Coronary artery (tissue), 2 donors: Measurements from ENCODE around the gene RGSL1.
A peak's percentile ranks its signal among the peaks of the same experiment; 100 is the strongest.

Experiments
- DNase-seq: peaks from one replicate; pipeline ENCODE4 v3.0.0-alpha.2; 2017; ENCODE audit warnings: low spot score
- H3K27ac ChIP-seq, 2 donors: fragments of 200-600 bp; sonication (generic); one replicate each; pipeline ENCODE4 v1.5.1; 2016 to 2019
- H3K4me3 ChIP-seq: fragments of 200-600 bp; sonication (generic); 2 replicates; pipeline ENCODE4 v1.5.1; 2016; ENCODE audit warnings: mild to moderate bottlenecking, moderate library complexity
- TF ChIP-seq, protein P1 (sequence below): fragments of 200-600 bp; sonication (generic); IDR thresholded peaks from one replicate; pipeline ENCODE4 v1.5.1; 2019; ENCODE audit warnings: antibody characterized with exemption

RGSL1 gene

DNA sequence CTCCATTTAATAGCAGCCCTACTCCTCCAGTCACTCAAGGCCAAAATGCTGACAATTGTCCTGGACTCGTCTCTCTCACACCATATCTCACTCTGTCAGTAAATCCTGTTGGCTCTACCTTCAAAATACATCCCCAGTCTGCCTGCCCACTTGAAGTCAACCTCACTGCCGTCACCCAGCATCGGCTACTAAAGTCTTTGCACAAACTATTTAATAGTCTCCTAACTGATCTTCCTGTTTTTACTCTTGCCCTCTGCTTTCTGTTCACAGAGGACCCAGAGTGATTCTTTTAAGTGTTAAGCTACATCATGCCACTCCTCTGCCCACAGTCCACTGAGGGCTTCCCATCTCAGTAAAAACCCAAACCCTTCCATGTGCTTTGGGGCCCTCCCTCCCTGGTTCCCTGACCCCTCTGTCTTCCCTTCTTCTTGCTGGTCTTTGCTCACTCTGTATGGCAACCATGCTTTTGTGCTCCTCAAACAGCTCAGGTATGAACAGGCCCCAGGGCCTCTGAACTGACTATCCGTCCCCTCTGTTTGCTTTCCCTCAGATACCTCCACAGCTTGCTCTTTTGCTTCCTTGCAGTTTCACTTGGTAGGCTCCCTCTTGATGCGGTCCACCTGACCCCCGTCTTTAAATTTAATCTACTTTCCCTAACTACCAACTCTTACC lies 120.1 kb downstream of the RGSL1 start:
- TF ChIP-seq, protein P1, sequence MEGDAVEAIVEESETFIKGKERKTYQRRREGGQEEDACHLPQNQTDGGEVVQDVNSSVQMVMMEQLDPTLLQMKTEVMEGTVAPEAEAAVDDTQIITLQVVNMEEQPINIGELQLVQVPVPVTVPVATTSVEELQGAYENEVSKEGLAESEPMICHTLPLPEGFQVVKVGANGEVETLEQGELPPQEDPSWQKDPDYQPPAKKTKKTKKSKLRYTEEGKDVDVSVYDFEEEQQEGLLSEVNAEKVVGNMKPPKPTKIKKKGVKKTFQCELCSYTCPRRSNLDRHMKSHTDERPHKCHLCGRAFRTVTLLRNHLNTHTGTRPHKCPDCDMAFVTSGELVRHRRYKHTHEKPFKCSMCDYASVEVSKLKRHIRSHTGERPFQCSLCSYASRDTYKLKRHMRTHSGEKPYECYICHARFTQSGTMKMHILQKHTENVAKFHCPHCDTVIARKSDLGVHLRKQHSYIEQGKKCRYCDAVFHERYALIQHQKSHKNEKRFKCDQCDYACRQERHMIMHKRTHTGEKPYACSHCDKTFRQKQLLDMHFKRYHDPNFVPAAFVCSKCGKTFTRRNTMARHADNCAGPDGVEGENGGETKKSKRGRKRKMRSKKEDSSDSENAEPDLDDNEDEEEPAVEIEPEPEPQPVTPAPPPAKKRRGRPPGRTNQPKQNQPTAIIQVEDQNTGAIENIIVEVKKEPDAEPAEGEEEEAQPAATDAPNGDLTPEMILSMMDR, result no peak
- DNase-seq, result no peak

DNA sequence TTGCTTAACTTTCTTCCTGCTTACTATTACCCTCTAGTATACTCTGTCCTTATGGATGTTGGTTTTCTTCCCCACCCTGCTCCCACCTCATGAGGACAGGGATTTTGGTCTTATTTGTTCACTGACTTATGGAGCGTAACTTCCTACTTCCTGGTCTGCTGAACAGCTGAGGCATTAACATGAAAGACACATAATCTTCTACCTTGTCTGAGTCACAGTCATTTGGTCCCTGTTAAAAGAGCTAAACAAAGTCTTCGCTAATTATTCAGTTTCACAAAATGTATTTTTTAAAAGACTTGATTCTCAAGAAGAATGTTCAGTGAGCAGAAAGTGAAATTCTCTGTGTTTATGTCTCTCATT lies 120.6 kb downstream of the RGSL1 start:
- H3K27ac ChIP-seq, result no peak overlapping the region
- TF ChIP-seq, protein P1, result no peak
- DNase-seq, result no peak
- H3K4me3 ChIP-seq, result no peak overlapping the region

More for the DNA sequence above, 120.1 kb downstream of the RGSL1 start:
- Histone ChIP-seq H3K27ac (no peak overlapping the region), H3K4me3 (no peak overlapping the region)

DNA sequence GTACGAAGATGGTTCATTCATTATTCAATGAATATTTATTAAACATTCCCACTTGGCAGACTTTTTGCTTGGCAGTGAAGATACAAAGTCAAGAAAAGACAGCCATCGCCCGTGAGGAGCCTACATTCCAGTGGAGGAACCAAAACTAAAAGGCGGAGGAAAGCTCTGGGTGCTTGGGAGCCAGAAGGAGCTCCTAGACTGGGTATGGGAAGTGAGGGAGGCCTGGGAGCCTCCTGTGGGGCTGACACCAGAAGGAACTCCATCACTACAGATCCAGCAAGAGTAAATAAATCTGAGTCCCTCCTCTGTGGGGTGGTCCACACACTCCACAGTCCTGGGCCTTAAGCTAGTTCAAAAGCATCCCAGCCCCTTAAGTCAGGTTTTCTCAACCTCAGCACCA lies 124.2 kb downstream of the RGSL1 start:
- DNase-seq, result no peak
- Histone ChIP-seq H3K27ac (no peak overlapping the region), H3K4me3 (no peak overlapping the region)
- TF ChIP-seq, protein P1, result no peak

DNA sequence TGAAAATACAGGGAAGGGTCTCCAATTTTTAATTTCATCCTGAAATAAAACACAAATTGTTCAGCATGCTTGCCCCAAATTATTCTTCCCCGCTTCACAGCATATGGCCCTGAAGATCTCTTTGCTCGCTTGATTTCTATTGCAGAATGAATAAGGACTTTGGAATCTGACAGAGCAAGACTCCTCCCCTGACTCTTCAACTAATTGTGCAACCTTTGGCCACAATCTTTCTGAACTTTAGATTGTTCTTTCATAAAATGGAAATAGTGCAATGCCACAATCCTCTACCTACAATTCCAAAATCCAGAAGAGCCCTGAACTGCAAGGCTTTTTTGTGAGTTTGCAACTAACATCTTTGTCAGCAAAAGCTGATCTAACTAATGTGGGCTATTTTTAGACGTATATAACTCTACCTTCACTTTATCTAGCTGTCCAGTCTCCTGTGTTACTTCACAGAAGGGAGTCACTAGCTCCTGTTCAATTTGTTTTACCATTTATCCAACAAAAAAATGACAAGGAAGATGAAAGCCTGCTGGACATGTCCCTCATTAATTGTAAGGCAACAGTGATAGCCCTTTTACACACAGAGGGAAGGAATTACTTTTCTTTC lies 125.7 kb downstream of the RGSL1 start:
- Histone ChIP-seq H3K27ac (no peak overlapping the region), H3K4me3 (no peak overlapping the region)
- TF ChIP-seq, protein P1, result no peak
- DNase-seq, result no peak

DNA sequence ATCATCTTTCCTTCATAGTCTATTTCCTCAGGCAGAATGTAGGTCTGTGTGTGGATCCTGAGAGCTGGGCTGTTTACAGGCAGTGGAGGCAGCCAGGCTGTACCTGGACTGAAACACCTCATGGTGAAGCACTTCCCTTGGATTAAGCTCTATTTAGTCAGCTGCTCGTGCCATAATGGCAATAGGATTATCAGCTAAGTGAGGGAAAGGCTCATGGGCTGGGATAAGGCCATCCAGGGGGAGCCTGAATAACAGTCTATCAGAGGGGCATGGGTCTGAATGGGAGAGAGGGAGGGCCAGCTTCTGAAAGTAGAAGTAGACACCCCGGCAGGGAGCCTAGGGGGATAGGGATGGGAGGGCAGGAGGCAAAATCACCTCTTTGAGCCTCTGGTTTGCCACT lies 130.8 kb downstream of the RGSL1 start:
- DNase-seq, result no peak
- H3K27ac ChIP-seq, result no peak overlapping the region
- TF ChIP-seq, protein P1, result no peak
- no peak overlapping the region for H3K4me3 ChIP-seq

DNA sequence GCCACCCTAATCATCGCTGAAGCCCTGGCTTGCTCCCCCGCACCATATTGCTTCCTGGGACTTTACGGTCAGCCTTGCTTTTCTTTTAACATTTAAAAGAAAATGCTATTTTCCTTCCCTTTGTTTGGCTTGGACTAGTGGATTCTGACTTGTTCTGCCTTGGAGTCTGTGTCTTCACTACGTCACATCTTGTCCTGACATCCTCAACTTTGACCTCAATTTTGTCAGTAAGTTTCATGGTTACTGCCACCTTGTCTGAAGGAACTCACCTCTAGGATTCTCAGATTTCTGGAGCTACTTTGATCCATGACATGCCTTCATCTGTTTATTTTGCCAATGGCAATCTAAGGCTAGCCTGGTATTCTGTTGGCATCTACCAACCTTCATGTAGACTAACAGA lies 134.8 kb downstream of the RGSL1 start:
- TF ChIP-seq, protein P1, result no peak
- no peak for DNase-seq
- Histone ChIP-seq H3K4me3 (peak overlapping the region; percentile 20), H3K27ac (no peak overlapping the region)

DNA sequence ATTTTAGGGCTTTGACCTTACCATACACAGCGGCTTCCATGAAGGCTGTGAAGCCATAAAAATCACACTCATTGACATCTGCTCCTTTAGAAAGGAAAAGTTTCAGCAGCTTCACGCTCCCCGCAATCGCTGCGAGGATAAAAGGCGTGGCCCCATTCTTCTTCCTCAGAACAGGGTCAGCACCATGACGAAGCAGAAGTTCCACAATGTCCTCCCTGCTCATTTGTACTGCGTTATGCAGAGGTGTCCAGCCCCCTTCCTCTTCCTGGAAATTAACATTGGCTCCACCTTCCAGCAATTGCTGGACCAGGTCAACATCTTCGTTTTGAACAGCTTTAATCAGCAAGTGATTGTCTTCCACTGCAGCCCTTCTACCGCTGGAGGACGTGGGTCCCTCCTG lies 136.4 kb downstream of the RGSL1 start:
- peak; percentile 43 for DNase-seq

More for the DNA sequence above, 136.4 kb downstream of the RGSL1 start:
- TF ChIP-seq, protein P1, result no peak
- Histone ChIP-seq H3K27ac (no peak overlapping the region), H3K4me3 (no peak overlapping the region)
